ENCODE data around the gene HCN1. TPM values are rescaled to one million over a fixed set of nuclear protein-coding genes. Genes with fewer than 3 reads are reported as not detected.
"Not testable (repeated sequence)": the region's sequence is repeated elsewhere in the genome, so short reads cannot be mapped to it uniquely, and the experiment has no call there.

HCN1 gene
- total and polyA plus RNA-seq, 7 donors, result under 0.01 to 0.71 (median 0.15) TPM; not detected in 1

- Histone ChIP-seq H3K27ac (no peak overlapping the region), H3K4me1 (no peaks in the 10 kb centered on the region), H3K27me3 (no peaks in the 10 kb centered on the region), H3K4me3 (no peak overlapping the region), H3K36me3 (no peaks in the 10 kb centered on the region), H3K9me3 (no peaks in the 10 kb centered on the region)
- DNase-seq, result no peak
- intact Hi-C loops (cut with DNase I), result no loop called here
- WGBS, 2 donors, result 19 to 76% methylated on average over 3 of the region's 3 CpGs
- TF ChIP-seq CTCF (IDR thresholded peaks at IDR 0.05), result no peak
- no peak for TF ChIP-seq POLR2A (IDR thresholded peaks at IDR 0.05)
- no peak for TF ChIP-seq POLR2AphosphoS5 (IDR thresholded peaks at IDR 0.05)
- no peak for TF ChIP-seq EP300 (IDR thresholded peaks at IDR 0.05)
Observed at GRCh38 chr5:45491368-45491767, 204.8 kb downstream of the HCN1 start.

- TF ChIP-seq CTCF (IDR thresholded peaks at IDR 0.05), result no peak
- no peak for TF ChIP-seq EP300 (IDR thresholded peaks at IDR 0.05)
- no peak for TF ChIP-seq POLR2A (IDR thresholded peaks at IDR 0.05)
- TF ChIP-seq POLR2AphosphoS5 (IDR thresholded peaks at IDR 0.05), result no peak
- H3K9me3 ChIP-seq, result no peaks in the 10 kb centered on the region
- H3K4me3 ChIP-seq, result no peak overlapping the region
- H3K27me3 ChIP-seq, result no peaks in the 10 kb centered on the region
- 55 to 83% methylated on average over 2 of the region's 2 CpGs for WGBS, 2 donors
- no peak for DNase-seq
- H3K4me1 ChIP-seq, result no peaks in the 10 kb centered on the region
- no peak overlapping the region for H3K27ac ChIP-seq
- H3K36me3 ChIP-seq, result no peaks in the 10 kb centered on the region
- intact Hi-C loops (cut with DNase I), result no loop called here
Observed at GRCh38 chr5:45484781-45485180, 211.4 kb downstream of the HCN1 start.

GRCh38 chr5:45454114-45454513 is 242.1 kb downstream of the HCN1 start:
- no peak for DNase-seq
- Histone ChIP-seq H3K4me1 (no peaks in the 10 kb centered on the region), H3K4me3 (no peak overlapping the region), H3K27me3 (no peaks in the 10 kb centered on the region), H3K27ac (no peak overlapping the region), H3K36me3 (no peaks in the 10 kb centered on the region), H3K9me3 (no peaks in the 10 kb centered on the region)
- intact Hi-C loops (cut with DNase I), result no loop called here
- no peak for TF ChIP-seq POLR2AphosphoS5 (IDR thresholded peaks at IDR 0.05)
- no peak for TF ChIP-seq EP300 (IDR thresholded peaks at IDR 0.05)
- TF ChIP-seq POLR2A (IDR thresholded peaks at IDR 0.05), result no peak
- TF ChIP-seq CTCF (IDR thresholded peaks at IDR 0.05), result no peak
- 55 to 71% methylated on average over 4 of the region's 4 CpGs for WGBS, 2 donors

DNA sequence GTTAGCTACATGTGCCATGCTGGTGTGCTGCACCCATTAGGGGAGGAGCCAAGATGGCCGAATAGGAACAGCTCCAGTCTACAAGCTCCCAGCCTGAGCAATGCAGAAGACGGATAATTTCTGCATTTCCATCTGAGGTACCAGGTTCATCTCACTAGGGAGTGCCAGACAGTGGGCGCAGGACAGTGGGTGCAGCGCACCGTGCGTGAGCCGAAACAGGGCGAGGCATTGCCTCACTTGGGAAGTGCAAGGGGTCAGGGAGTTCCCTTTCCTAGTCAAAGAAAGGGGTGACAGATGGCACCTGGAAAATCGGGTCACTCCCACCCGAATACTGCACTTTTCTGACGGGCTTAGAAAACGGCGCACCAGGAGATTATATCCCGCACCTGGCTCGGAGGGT is 251.3 kb downstream of the HCN1 start:
- intact Hi-C loops (cut with DNase I); H3K4me3 ChIP-seq; H3K27me3 ChIP-seq; H3K27ac ChIP-seq; H3K4me1 ChIP-seq; DNase-seq; H3K36me3 ChIP-seq; H3K9me3 ChIP-seq: not testable (repeated sequence)
- WGBS, 2 donors, result 90 to 95% methylated on average over 15 of the region's 15 CpGs

DNA sequence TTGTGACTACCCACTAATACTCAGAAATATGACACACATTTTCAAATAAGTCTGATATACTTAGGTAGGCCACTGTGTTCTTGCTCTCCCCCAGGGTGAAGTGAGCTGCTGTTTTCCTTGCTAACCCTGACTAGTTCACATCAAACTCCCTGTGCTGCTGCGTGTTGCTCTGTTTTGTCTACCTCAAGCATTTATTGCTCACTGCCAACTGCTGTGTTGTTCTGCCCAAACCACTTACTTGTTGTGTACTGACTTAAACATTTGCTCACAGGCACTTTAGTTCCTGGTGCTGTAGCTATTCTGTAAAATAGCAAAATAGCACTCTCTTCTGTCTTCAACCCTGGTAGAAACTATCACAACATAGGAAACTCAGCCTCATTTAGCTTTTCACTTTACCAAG is 255.7 kb downstream of the HCN1 start:
- Histone ChIP-seq H3K36me3 (no peaks in the 10 kb centered on the region), H3K27ac (no peak overlapping the region), H3K9me3 (no peaks in the 10 kb centered on the region), H3K4me3 (no peak overlapping the region), H3K4me1 (no peaks in the 10 kb centered on the region), H3K27me3 (no peaks in the 10 kb centered on the region)
- intact Hi-C loops (cut with DNase I), result no loop called here
- 11 to 52% methylated on average over 1 of the region's 1 CpG for WGBS, 2 donors
- DNase-seq, result no peak
- TF ChIP-seq POLR2AphosphoS5 (IDR thresholded peaks at IDR 0.05) (no peak), CTCF (IDR thresholded peaks at IDR 0.05) (no peak), EP300 (IDR thresholded peaks at IDR 0.05) (no peak), POLR2A (IDR thresholded peaks at IDR 0.05) (no peak)

All from sigmoid colon (tissue), 7 donors.